GM12864 (cell line): Measurements from ENCODE around the gene CDH13.

Source experiments
- DNase-seq: peaks from one replicate; pipeline ENCODE4 v3.0.0-alpha.2; 2011; ENCODE audit warnings: low read depth
- H3K4me3 ChIP-seq: 2 replicates; pipeline ENCODE4 v1.5.1; 2011; ENCODE audit warnings: mild to moderate bottlenecking, low read depth, low read length, control low read depth
- CTCF ChIP-seq: IDR thresholded peaks from 2 replicates; pipeline ENCODE4 v1.5.1; 2011; ENCODE audit warnings: low read depth, mild to moderate bottlenecking, moderate library complexity, low read length, control low read depth, inconsistent platforms; ENCODE audit errors: missing control alignments

Gene CDH13

GRCh38 chr16:82888591-82889001, 261.8 kb downstream of the CDH13 start:
- TF ChIP-seq CTCF, result no peak
- DNase-seq, result no peak
- no peak overlapping the region for H3K4me3 ChIP-seq

GRCh38 chr16:82891424-82891823, 264.7 kb downstream of the CDH13 start:
- DNase-seq, result no peak
- no peak overlapping the region for H3K4me3 ChIP-seq
- no peak for TF ChIP-seq CTCF

GRCh38 chr16:82891918-82892317, 265.1 kb downstream of the CDH13 start:
- H3K4me3 ChIP-seq, result no peak overlapping the region
- no peak for TF ChIP-seq CTCF
- DNase-seq, result no peak

- no peak overlapping the region for H3K4me3 ChIP-seq
- no peak for DNase-seq
- no peak for TF ChIP-seq CTCF
Measured at GRCh38 chr16:82892324-82892723, 265.6 kb downstream of the CDH13 start.

GRCh38 chr16:82895843-82896242, 269.1 kb downstream of the CDH13 start:
- H3K4me3 ChIP-seq, result no peak overlapping the region
- TF ChIP-seq CTCF, result no peak
- DNase-seq, result no peak

GRCh38 chr16:82899006-82899405, 272.2 kb downstream of the CDH13 start:
- no peak for DNase-seq
- no peak overlapping the region for H3K4me3 ChIP-seq
- TF ChIP-seq CTCF, result no peak

GRCh38 chr16:82899731-82900450, 273.1 kb downstream of the CDH13 start:
- DNase-seq, result no peak
- no peak for TF ChIP-seq CTCF
- H3K4me3 ChIP-seq, result no peak overlapping the region
